KOPT-K1 (cell line): ENCODE data around the gene PAX5.

Source experiments
- H3K27ac ChIP-seq: fragments of 200-600 bp; sonication (generic); 2 replicates; pipeline ENCODE4 v1.5.1; 2016; ENCODE audit warnings: antibody characterized with exemption, mild to moderate bottlenecking, low read depth, low read length; ENCODE audit not compliant: poor library complexity, severe bottlenecking
- H3K36me3 ChIP-seq: fragments of 200-600 bp; sonication (generic); 2 replicates; pipeline ENCODE4 v1.5.1; 2017; ENCODE audit warnings: antibody characterized with exemption, mild to moderate bottlenecking, low read length, moderate library complexity; ENCODE audit not compliant: insufficient read depth
- H3K9me3 ChIP-seq: fragments of 200-600 bp; sonication (generic); 2 replicates; pipeline ENCODE4 v1.5.1; 2017; ENCODE audit warnings: antibody characterized with exemption, low read length, mild to moderate bottlenecking; ENCODE audit not compliant: insufficient read depth, poor library complexity, severe bottlenecking

PAX5 gene

DNA sequence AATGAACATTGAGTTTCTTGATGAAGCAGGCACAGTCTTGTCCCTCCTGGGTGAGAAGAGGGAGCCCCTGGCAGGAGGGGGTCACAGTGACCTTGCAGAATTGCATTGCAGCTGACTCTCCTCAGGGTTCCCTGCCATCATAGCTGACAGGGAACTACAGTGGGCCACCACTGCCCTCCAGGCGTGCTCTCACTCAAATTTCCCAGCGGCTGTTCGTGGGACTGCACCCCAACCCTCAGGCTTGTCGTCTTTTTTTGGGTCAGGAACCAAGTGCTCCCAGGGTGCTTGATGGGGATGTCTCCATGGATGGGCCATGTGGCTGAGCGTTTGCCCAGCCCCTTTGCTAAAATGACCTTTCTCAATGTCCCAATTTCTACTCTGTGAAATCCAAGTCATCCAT, 245.5 kb downstream of the PAX5 start:
- Histone ChIP-seq H3K9me3 (peaks cover 15% of the 10 kb centered on the region), H3K36me3 (no peaks in the 10 kb centered on the region), H3K27ac (no peak overlapping the region)

DNA sequence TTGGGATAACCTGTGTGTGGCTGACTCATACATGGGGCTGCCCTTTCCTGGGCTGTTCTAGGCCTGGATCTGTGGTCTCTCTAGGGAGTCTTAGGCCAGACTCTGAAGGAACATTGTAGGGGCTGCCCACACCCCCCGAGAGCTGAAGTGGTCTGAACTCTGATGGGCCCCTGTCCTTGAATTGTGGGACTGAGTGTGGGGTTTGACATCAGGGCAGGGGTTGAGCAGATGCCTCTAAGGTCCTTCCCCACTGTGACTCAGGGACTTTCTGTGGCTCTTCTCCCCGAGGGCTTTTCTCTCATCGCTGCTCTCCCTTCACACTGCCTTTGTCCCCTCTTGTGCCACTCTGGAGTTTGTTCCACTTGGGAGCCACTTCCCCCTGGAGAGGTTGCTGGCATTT, 246.4 kb downstream of the PAX5 start:
- Histone ChIP-seq H3K27ac (no peak overlapping the region), H3K9me3 (peaks cover 7% of the 10 kb centered on the region), H3K36me3 (no peaks in the 10 kb centered on the region)
